HG02623 (cell line): Measurements from ENCODE around the gene HIPK2.

Source experiments
- ATAC-seq: cut with Tn5 transposase; IDR thresholded peaks from one replicate; pipeline ENCODE4 v1.9.1; 2021; ENCODE audit warnings: moderate library complexity; ENCODE audit not compliant: unreplicated experiment

Gene HIPK2

GRCh38 chr7:139699640-139700504, 77.9 kb downstream of the HIPK2 start:
- no peak for ATAC-seq

GRCh38 chr7:139698844-139699243, 79.0 kb downstream of the HIPK2 start:
- ATAC-seq, result no peak

GRCh38 chr7:139698278-139698677, 79.5 kb downstream of the HIPK2 start:
- ATAC-seq, result no peak

- ATAC-seq, result no peak
Measured at GRCh38 chr7:139697056-139697455, 80.7 kb downstream of the HIPK2 start.

- no peak for ATAC-seq
Measured at GRCh38 chr7:139696552-139696951, 81.2 kb downstream of the HIPK2 start.

- ATAC-seq, result no peak
Measured at GRCh38 chr7:139695588-139695987, 82.2 kb downstream of the HIPK2 start.

GRCh38 chr7:139695051-139695450, 82.7 kb downstream of the HIPK2 start:
- no peak for ATAC-seq

- ATAC-seq, result no peak
Measured at GRCh38 chr7:139694389-139694676, 83.5 kb downstream of the HIPK2 start.

GRCh38 chr7:139693651-139694388, 84.0 kb downstream of the HIPK2 start:
- no peak for ATAC-seq

GRCh38 chr7:139692723-139693122, 85.1 kb downstream of the HIPK2 start:
- no peak for ATAC-seq

GRCh38 chr7:139691253-139691781, 86.5 kb downstream of the HIPK2 start:
- no peak for ATAC-seq

- no peak for ATAC-seq
Measured at GRCh38 chr7:139687980-139688632, 89.7 kb downstream of the HIPK2 start.

- no peak for ATAC-seq
Measured at GRCh38 chr7:139687211-139687954, 90.4 kb downstream of the HIPK2 start.

- ATAC-seq, result no peak
Measured at GRCh38 chr7:139683137-139683921, 94.5 kb downstream of the HIPK2 start.

GRCh38 chr7:139682136-139683013, 95.4 kb downstream of the HIPK2 start:
- ATAC-seq, result no peak

- no peak for ATAC-seq
Measured at GRCh38 chr7:139681812-139682135, 96.0 kb downstream of the HIPK2 start.

- ATAC-seq, result no peak
Measured at GRCh38 chr7:139681463-139681755, 96.4 kb downstream of the HIPK2 start.

GRCh38 chr7:139680676-139681462, 96.9 kb downstream of the HIPK2 start:
- ATAC-seq, result peak; percentile 56
